ENCODE measurements around the gene SUSD4. TPM values are rescaled to one million over a fixed set of nuclear protein-coding genes. Genes with fewer than 3 reads are reported as not detected.

SUSD4 gene, protein sequence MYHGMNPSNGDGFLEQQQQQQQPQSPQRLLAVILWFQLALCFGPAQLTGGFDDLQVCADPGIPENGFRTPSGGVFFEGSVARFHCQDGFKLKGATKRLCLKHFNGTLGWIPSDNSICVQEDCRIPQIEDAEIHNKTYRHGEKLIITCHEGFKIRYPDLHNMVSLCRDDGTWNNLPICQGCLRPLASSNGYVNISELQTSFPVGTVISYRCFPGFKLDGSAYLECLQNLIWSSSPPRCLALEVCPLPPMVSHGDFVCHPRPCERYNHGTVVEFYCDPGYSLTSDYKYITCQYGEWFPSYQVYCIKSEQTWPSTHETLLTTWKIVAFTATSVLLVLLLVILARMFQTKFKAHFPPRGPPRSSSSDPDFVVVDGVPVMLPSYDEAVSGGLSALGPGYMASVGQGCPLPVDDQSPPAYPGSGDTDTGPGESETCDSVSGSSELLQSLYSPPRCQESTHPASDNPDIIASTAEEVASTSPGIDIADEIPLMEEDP
- total RNA-seq (2022) (7.2 and 9.7 TPM in 2 replicates), Bru-seq, nascent RNA (percentile 44 among the genes with signal in this experiment), BruChase-seq, experiment 1, labeled RNA remaining after a 6-hour chase (percentile 40 among the genes with signal in this experiment), BruChase-seq, experiment 2, labeled RNA remaining after a 2-hour chase (percentile 41 among the genes with signal in this experiment)
- long read RNA-seq, partial matches to known transcripts: 4 of 16 reads
- long read RNA-seq, other reads (novel, unspliced or antisense): 5 of 16 reads

DNA sequence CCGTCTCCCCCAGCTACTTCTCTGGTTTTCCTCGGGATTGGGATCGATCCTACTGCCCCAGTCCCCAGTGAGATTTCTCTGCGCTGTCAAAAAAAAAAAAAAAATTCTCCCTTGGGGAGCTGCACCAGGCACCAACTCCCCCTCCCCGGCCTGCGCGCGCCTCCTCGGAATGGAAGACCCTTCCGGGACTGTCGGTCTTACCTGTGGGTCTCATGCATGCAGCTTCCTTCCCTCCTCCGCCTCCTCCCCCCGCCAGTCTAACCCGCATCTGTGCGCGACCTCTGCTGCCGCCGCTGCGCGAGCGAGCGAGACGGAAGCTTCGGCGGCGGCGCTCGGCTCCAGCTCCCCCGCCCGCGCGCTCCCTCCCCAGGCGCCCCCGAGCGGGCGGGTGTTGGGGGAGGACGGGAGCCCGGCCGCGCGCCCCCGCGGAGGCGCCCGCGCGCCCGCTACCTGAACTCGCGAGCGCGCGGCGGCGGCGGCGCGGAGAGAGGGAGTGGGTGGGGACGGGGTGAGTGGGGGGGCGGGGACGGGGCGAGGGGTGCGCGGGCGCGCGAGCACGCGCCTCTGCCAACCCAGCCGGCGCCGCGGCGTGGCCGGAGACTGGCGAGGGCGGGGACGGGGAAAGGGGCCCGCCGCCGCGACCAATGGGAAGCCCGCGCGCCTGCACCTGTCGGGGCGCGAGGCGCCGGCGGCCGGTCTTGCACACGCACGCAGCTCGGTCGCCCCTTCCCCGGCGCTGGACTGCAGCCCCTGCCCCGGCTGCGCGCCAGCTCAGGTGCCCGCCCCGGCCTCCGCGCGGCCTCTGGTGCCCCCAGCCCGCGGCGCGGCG, at the start of gene SUSD4:
Gene SUSD4, minus strand, starts transcription at position 321 of the 829 bp plus-strand sequence. CDS start 751 bp downstream, outside the sequence.
- H3K4me3 Mint-ChIP-seq (ENCODE audit: low read depth, unreplicated experiment): peak within 1 kb of the TSS; percentile 74
- peaks cover 77% of the 10 kb centered on the region for H3K27me3 Mint-ChIP-seq (ENCODE audit: unreplicated experiment)
- BruUV-seq (replicated peaks): no TSS peak
- peak; percentile 81 for DNase-seq
- H3K36me3 Mint-ChIP-seq (ENCODE audit: insufficient read depth, unreplicated experiment): peaks cover 21% of the 10 kb centered on the region
- H3K9me3 Mint-ChIP-seq (ENCODE audit: low read depth, unreplicated experiment): no peaks in the 10 kb centered on the region
- H3K27ac Mint-ChIP-seq (ENCODE audit: unreplicated experiment): no peak within 1 kb of the TSS
- intact Hi-C loops (cut with micrococcal nuclease; ENCODE audit: unreplicated experiment): loop anchor here (5.0 to 10.0 kb wide), 2 partner anchors 182 to 229 kb away; no protein-coding TSS in a partner anchor
- CTCF ChIA-PET: interaction anchor here (0.6 to 1.3 kb wide), 13 partner anchors 10 to 899 kb away, joined by 3 to 7 read pairs (median 3); partner anchors contain the start of gene TLR5
- H3K4me1 Mint-ChIP-seq (ENCODE audit: low read depth, unreplicated experiment): peaks cover 14% of the 10 kb centered on the region
- TF ChIP-seq, protein P1, sequence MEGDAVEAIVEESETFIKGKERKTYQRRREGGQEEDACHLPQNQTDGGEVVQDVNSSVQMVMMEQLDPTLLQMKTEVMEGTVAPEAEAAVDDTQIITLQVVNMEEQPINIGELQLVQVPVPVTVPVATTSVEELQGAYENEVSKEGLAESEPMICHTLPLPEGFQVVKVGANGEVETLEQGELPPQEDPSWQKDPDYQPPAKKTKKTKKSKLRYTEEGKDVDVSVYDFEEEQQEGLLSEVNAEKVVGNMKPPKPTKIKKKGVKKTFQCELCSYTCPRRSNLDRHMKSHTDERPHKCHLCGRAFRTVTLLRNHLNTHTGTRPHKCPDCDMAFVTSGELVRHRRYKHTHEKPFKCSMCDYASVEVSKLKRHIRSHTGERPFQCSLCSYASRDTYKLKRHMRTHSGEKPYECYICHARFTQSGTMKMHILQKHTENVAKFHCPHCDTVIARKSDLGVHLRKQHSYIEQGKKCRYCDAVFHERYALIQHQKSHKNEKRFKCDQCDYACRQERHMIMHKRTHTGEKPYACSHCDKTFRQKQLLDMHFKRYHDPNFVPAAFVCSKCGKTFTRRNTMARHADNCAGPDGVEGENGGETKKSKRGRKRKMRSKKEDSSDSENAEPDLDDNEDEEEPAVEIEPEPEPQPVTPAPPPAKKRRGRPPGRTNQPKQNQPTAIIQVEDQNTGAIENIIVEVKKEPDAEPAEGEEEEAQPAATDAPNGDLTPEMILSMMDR (IDR thresholded peaks at IDR 0.05; ENCODE audit: unreplicated experiment): no peak

DNA sequence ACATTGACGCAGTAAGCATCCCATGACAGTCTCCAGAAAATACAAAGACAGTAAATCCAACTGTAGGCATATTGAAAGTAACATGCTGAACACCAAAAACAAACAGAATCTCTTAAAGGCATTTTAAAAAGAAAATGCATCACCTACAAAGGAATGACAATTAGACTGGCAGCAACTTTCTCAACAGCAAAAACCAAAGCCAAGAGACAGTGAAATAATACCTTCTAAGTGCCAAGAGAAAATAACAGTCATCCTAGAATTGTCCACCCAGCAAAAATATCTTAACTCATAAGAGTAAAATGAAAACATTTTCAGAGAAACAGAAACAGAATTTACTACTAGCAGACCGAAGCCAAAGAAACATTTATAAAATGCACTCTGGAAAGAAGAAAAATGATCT, 49.2 kb upstream of the SUSD4 start:
- Mint-ChIP-seq H3K4me3 (ENCODE audit: low read depth, unreplicated experiment) (no peak overlapping the region), H3K36me3 (ENCODE audit: insufficient read depth, unreplicated experiment) (no peaks in the 10 kb centered on the region), H3K27me3 (ENCODE audit: unreplicated experiment) (no peaks in the 10 kb centered on the region), H3K9me3 (ENCODE audit: low read depth, unreplicated experiment) (no peaks in the 10 kb centered on the region), H3K27ac (ENCODE audit: unreplicated experiment) (no peak overlapping the region), H3K4me1 (ENCODE audit: low read depth, unreplicated experiment) (peaks cover 13% of the 10 kb centered on the region)
- CTCF ChIA-PET: no interaction called here
- intact Hi-C loops (cut with micrococcal nuclease; ENCODE audit: unreplicated experiment): no loop called here
- no TSS peak for BruUV-seq (replicated peaks)
- no peak for DNase-seq
- TF ChIP-seq, protein P1 (IDR thresholded peaks at IDR 0.05; ENCODE audit: unreplicated experiment): no peak

DNA sequence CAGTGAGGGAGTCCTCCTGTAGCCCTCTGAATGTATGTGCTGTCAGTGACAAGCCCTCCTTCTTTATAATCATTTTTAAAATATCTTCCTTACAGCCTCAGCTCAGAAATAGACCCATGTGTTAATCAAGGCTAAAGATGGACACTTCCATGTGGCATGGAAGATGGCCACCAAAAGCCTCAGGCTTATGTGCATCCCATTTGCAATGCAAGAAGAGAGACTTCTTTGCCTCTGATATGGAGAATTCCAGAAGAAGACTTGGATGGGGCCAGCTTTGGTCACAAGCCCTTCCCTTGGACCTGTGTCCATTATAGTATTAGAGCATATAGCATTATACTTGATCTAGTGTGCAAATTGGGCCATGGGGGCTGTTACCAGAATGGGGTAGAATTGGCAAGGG, 47.7 kb upstream of the SUSD4 start:
- H3K4me3 Mint-ChIP-seq (ENCODE audit: low read depth, unreplicated experiment): no peak overlapping the region
- H3K36me3 Mint-ChIP-seq (ENCODE audit: insufficient read depth, unreplicated experiment): no peaks in the 10 kb centered on the region
- H3K9me3 Mint-ChIP-seq (ENCODE audit: low read depth, unreplicated experiment): no peaks in the 10 kb centered on the region
- CTCF ChIA-PET: interaction anchor here (1.0 kb wide), 1 partner anchor 47 kb away, joined by 4 read pairs; the partner anchor contains the start of gene SUSD4
- BruUV-seq (replicated peaks): no TSS peak
- no peaks in the 10 kb centered on the region for H3K27me3 Mint-ChIP-seq (ENCODE audit: unreplicated experiment)
- intact Hi-C loops (cut with micrococcal nuclease; ENCODE audit: unreplicated experiment): no loop called here
- TF ChIP-seq, protein P1 (IDR thresholded peaks at IDR 0.05; ENCODE audit: unreplicated experiment): no peak
- no peaks in the 10 kb centered on the region for H3K4me1 Mint-ChIP-seq (ENCODE audit: low read depth, unreplicated experiment)
- DNase-seq: no peak
- no peak overlapping the region for H3K27ac Mint-ChIP-seq (ENCODE audit: unreplicated experiment)

DNA sequence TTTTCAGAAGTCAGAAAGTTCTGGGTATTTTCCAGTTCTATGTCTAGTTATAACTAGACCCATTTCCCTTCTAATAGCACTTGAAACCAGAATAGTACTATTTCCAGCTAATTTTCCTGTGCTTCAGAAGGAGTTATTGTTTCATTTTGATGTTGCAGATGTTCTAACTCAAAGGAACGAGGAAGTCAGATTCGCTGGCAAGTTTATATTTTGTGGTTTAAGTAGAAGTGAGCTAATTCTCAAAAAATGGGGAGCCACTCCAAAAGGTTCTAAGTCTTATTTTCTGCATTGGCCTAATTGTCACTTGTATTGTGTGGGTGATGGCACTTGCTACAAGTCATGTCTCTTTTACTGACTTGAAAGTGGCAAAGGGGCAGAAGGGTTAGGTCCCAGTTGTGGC, 47.3 kb upstream of the SUSD4 start:
- Mint-ChIP-seq H3K4me3 (ENCODE audit: low read depth, unreplicated experiment) (no peak overlapping the region), H3K36me3 (ENCODE audit: insufficient read depth, unreplicated experiment) (no peaks in the 10 kb centered on the region), H3K27me3 (ENCODE audit: unreplicated experiment) (no peaks in the 10 kb centered on the region), H3K4me1 (ENCODE audit: low read depth, unreplicated experiment) (no peaks in the 10 kb centered on the region), H3K9me3 (ENCODE audit: low read depth, unreplicated experiment) (no peaks in the 10 kb centered on the region), H3K27ac (ENCODE audit: unreplicated experiment) (no peak overlapping the region)
- intact Hi-C loops (cut with micrococcal nuclease; ENCODE audit: unreplicated experiment): no loop called here
- TF ChIP-seq, protein P1 (IDR thresholded peaks at IDR 0.05; ENCODE audit: unreplicated experiment): no peak
- no TSS peak for BruUV-seq (replicated peaks)
- DNase-seq: no peak
- CTCF ChIA-PET: interaction anchor here (0.6 to 1.0 kb wide), 2 partner anchors 47 to 555 kb away, joined by 3 to 4 read pairs; partner anchors contain the start of gene SUSD4
